CD4-positive, alpha-beta T cell treated with Interleukin-6 at 100 ng/mL for 8 hours (primary cell): ENCODE data around the gene PRKG1.

Experiments used
- DNase-seq: peaks from one replicate; pipeline ENCODE4 v3.0.0-alpha.2; 2020; ENCODE audit warnings: mixed read lengths, low spot score

PRKG1 gene

GRCh38 chr10:51076299-51076841 is 2.1 kb downstream of the PRKG1 start:
- DNase-seq = no peak

DNA sequence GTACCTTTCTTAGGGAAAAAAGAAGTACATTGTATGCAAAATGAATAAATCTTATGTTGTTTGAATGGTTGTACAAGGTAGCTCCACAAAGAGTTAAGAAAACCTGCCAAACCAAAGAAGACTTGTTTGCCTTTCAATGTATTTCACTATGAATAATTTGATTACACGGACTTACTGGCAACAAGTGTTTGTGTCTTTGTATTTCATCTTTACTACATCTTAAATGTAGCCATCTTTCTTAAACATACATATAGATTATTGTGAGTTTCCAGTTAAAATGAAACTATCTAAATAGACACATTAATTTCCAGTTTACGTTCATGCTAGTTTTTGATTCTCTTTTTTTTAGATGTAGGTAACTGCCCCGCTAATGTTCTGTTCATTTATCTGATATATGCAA is 2.8 kb downstream of the PRKG1 start:
- DNase-seq = no peak

GRCh38 chr10:51077507-51077906 is 3.2 kb downstream of the PRKG1 start:
- no peak for DNase-seq

DNA sequence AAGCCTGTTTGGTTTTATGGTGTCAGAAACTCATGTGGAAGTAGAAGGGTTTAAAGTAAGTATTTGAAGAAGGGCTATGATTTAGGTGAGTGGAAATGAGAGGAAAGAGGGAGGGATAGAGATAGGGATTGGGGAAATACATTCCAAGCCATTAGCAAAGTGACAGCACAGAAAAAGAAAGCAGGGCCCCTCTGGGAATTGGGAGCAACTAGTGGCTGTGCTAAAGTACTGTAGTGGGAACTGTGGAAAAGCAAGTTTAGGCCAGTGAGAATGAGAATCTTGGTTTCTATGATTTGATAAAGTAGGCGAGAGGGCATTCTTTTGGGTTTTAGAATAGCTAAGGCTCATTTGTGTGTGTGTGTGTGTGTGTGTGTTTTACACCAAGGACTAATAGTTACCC is 5.0 kb downstream of the PRKG1 start:
- DNase-seq = no peak

DNA sequence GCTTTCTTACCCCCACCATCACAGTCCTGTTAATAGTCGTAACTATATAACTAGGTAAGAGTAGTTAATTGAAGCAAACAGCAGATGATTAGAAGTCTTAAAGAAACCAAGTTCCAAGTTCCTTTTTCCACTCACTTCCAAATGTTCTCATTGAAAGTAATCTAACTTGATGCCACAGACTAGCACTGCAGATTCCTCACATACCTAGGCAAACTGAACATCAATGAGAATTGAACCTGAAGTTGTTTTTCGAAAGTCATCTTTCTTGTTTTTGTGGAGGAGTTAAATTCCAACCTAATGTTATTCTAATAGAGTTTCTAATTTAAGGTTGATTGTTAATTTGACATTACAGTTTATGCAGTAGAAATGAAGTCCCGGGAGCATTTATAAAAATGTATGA is 5.5 kb downstream of the PRKG1 start:
- DNase-seq = no peak

GRCh38 chr10:51080311-51081006 is 6.2 kb downstream of the PRKG1 start:
- DNase-seq = no peak

DNA sequence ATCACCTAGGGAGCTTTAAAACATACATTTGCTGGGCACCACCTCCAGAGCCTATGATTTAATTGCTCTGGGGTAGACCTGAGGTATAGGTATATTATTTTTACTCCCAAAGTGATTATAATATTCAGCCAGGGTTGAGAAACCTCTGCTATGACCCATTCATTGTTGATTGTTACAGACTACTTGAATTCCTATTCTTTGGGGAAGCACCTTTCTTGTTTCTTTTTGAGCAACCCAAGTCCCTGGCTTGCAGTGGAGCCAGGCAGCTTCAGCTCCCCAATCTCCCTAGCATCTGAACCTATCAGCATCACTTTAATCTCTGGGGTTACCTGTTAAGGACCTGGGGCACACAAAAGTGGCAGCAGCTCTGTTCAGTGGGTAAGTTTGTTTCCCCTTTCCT is 8.6 kb downstream of the PRKG1 start:
- no peak for DNase-seq

GRCh38 chr10:51083356-51083853 is 9.1 kb downstream of the PRKG1 start:
- DNase-seq = no peak

DNA sequence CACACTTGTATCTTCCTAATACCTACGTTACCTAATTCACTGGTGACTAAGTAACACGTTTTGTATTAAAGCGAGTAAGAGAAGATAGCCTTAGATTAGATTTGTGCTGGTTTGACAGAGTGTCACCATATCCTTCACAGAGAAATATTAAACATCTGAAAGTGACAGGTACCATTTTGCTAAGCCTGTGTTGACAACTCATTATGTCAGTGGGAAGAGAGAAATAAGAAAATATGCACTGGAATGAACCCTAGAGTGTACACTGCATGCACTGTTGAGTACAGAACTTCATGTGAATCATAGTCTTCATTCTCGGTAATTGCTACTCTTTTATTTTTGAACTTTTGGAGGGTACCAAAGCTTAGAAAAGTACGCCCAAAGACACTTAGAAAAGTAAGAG is 10.9 kb downstream of the PRKG1 start:
- DNase-seq = no peak

DNA sequence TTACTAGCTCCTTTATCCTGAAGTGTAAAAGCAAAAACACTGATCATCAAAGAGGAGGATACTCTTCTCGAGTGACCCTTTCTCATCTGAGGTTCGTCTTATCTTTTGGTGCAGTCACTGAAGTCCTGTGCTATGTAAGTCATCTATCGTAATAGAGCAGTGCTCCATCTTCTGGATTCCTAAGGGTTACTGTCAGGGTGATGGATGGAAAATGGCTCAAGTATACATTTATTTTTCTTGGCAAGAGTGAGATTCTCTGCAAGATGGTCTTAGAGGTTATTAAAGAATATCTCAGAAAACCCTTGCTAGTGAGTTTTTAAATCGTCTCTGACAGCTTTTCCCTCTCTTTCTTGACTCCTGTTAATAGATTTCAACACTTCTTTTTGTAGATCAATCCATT is 12.4 kb downstream of the PRKG1 start:
- DNase-seq = no peak

- DNase-seq = no peak
Measured at GRCh38 chr10:51087114-51087513, 12.8 kb downstream of the PRKG1 start.

GRCh38 chr10:51090190-51090589 is 15.9 kb downstream of the PRKG1 start:
- no peak for DNase-seq

DNA sequence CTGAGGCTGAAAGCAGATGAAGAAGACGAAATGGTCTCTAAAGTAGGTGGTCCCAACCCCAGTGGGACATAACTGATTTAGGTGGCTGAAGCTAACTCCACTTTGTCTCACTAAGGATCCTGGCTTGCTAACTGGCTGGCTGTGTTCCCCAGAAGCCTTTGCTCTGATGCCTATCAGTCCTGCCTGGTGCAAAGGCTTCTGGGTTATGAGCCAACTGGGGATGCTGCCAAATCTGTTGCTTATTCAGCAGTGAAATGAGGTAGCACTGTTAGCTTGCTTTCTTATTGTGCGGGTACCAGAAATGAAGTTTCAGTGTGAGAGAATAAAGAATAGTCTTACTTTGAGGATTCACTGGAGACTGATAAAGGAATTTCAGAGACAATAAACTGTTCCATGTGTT is 18.1 kb downstream of the PRKG1 start:
- DNase-seq = no peak

GRCh38 chr10:51095444-51095843 is 21.2 kb downstream of the PRKG1 start:
- no peak for DNase-seq

GRCh38 chr10:51097546-51097945 is 23.3 kb downstream of the PRKG1 start:
- DNase-seq = no peak

DNA sequence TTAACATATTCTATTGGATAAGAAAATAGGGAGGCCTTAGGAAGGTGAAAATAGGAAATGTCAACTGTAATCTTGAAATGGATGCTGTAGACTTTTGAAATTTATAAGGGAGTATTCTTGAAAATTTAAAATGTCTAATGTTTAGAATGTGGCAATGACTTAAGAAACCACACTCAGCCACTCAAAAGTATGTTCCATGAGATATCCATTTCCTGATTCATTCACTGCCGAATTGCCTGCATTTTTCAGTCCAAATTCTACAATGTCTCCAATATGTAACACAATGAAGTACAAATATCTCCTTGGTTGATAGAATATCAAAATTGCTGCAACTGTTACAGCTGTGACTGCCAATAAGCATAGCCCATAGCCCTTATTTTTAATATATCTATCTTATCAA is 25.9 kb downstream of the PRKG1 start:
- DNase-seq = no peak

- no peak for DNase-seq
Measured at GRCh38 chr10:51103554-51104217, 29.4 kb downstream of the PRKG1 start.

DNA sequence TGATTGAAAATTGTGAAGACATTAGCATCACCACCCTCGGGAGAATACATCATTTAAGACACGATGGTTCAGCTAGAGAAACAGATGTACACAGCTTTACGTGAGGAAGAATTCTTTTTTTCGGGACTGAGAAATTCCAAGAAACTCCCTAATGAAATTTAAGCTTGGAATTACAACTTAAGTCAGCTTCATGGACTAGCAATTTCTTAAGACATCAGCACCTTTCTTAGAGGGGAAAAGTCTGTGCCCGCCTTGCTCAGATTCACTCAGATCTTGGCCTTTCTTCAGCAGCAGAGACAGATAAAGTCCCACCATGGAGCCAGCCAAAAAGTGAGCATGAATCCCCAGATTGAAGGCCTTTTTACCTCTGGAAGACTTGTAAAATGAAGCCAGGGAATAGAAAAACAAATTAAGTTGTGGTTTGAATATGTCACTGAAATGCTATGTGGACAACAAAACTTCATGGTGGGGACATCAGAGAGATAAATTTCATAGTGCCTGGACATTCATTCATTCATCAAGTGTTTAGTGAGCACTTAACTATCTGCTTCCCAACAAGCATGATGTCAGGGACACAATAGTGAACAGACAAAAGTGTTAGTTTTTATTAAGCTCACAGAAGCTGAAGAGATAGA is 32.1 kb downstream of the PRKG1 start:
- DNase-seq = no peak

GRCh38 chr10:51108406-51108805 is 34.1 kb downstream of the PRKG1 start:
- no peak for DNase-seq

- DNase-seq = no peak
Measured at GRCh38 chr10:51109801-51110533, 35.7 kb downstream of the PRKG1 start.

GRCh38 chr10:51112013-51112412 is 37.7 kb downstream of the PRKG1 start:
- DNase-seq = no peak

DNA sequence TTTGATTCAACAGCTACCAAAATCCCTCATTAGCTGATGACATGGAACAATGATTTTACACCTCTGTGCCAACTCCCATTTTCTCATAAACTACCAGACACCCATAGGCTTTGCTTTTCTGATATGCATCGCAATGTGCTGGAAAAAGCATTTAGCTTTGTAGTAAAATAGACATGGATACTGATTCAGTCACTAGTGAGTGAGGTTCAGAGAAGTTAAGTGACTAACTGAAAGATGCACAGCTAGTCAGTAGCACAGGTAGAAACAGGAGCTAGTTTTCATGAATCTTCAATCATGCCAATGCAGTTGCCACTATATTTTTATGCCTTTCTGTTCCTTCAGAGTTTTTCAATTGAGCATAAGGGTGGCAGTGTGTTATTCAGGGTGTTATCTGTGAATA is 38.7 kb downstream of the PRKG1 start:
- no peak for DNase-seq
